Mammary epithelial cell (primary cell): ENCODE results near the gene LGMN.
"Not testable (repeated sequence)": the region's sequence is repeated elsewhere in the genome, so short reads cannot be mapped to it uniquely, and the experiment has no call there.

Source experiments
- EZH2 ChIP-seq: IDR thresholded peaks from 2 replicates; pipeline ENCODE4 v1.6.1; 2012; ENCODE audit warnings: low read length, inconsistent platforms, borderline replicate concordance
- TF ChIP-seq, protein P1 (sequence below), 2 donors: IDR thresholded peaks in 1 of 2; conservative IDR thresholded peaks in 1 of 2; 2 replicates each; pipeline ENCODE4 v1.5.1; 2011 to 2012; ENCODE audit warnings: inconsistent platforms in 2 of 2, low read length in 2 of 2, mild to moderate bottlenecking in 2 of 2, control low read depth in 1 of 2, low read depth in 1 of 2; ENCODE audit not compliant: insufficient read depth in 1 of 2; ENCODE audit errors: extremely low read depth in 1 of 2

GRCh38 chr14:92775292-92775691, 26.9 kb upstream of the LGMN start:
- TF ChIP-seq, protein P1, sequence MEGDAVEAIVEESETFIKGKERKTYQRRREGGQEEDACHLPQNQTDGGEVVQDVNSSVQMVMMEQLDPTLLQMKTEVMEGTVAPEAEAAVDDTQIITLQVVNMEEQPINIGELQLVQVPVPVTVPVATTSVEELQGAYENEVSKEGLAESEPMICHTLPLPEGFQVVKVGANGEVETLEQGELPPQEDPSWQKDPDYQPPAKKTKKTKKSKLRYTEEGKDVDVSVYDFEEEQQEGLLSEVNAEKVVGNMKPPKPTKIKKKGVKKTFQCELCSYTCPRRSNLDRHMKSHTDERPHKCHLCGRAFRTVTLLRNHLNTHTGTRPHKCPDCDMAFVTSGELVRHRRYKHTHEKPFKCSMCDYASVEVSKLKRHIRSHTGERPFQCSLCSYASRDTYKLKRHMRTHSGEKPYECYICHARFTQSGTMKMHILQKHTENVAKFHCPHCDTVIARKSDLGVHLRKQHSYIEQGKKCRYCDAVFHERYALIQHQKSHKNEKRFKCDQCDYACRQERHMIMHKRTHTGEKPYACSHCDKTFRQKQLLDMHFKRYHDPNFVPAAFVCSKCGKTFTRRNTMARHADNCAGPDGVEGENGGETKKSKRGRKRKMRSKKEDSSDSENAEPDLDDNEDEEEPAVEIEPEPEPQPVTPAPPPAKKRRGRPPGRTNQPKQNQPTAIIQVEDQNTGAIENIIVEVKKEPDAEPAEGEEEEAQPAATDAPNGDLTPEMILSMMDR (conservative IDR thresholded peaks at IDR 0.05 in 1 of 2, IDR thresholded peaks at IDR 0.05 in 1 of 2; ENCODE audit: extremely low read depth in 1 of 2, insufficient read depth in 1 of 2, low read depth in 1 of 2, low read length in 2 of 2) = not testable (repeated sequence)
- not testable (repeated sequence) for TF ChIP-seq EZH2
